Retina (tissue), 1 donor: ENCODE results near the gene GRID2.

Experiments used
- DNase-seq: peaks from one replicate; pipeline ENCODE4 v3.0.0-alpha.2; 2016

The GRID2 gene

GRCh38 chr4:92970996-92971395 lies 667.2 kb downstream of the GRID2 start:
- no peak for DNase-seq

DNA sequence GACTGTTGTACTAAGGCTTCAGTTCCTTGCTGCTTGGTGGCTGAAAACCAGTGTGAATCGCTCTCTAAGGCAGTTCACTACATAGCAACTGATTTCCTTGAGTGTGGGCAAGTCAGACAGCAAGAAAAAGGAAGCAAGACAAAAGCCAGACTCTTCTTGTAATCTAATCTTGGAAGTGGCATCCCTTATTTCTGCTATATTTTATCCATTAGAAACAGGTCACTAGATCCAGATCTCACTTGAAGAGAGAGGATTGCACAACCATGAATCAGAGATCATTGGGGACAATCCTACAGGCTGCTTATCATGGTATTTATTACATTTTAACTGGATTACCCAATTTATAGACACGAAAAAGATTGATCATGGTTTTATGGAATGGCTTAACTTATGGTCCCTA lies 684.5 kb downstream of the GRID2 start:
- DNase-seq = no peak

DNA sequence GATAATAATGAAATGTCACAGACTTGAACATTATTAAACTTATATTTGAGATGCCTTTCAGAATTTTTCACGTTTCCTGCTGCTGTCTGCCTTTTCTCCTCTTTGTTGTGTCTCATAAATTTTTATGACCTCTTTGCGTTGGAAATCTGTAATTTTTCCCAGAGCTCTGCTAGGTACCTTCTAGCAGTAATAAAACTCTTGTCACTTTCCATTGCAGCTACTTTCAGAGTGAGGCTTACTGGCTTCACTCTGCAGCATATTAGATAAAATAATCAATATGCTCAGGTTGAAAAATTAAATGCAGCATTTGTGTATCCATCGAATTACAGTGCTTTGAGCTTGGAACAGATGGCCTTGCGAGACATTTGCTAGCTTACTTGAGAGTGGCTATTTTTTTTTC lies 689.0 kb downstream of the GRID2 start:
- peak; percentile 8 for DNase-seq

- no peak for DNase-seq
Measured at GRCh38 chr4:92994727-92995126, 691.0 kb downstream of the GRID2 start.

DNA sequence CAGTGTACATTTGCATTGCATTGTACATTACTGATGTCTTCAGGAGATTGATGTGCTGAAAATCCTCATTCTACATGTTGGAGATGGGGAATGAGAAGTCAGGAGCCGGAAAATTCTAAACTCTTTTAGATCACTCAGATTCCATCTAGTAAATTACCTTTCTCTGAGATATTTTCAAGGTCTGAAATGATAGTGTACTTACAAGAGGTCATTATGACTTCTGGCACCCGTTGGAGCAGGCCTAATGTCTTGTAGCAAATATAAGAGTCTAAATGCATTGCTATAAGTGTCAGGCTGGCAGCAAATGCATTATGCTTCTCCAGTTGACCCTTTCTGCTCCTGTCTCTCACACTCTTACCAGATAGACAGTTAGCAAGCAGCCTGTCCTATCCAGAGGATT lies 692.8 kb downstream of the GRID2 start:
- no peak for DNase-seq

DNA sequence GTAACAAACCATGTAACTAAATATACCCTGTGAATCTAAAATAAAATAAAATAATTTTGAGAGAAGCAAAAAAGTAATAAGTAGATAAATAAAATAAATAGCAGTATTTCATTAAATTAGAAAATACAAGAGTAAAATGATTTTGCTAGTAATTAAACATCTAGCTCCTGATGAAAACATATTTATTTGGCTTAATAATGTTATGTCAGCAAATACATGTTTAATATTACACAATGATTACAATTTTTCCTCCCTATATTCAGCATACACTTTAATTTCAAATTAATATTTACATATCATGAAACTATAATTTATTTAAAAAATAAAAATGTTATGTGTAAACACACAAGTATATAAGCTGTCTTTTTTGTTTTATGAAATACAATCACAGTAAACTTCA lies 697.1 kb downstream of the GRID2 start:
- DNase-seq = no peak

DNA sequence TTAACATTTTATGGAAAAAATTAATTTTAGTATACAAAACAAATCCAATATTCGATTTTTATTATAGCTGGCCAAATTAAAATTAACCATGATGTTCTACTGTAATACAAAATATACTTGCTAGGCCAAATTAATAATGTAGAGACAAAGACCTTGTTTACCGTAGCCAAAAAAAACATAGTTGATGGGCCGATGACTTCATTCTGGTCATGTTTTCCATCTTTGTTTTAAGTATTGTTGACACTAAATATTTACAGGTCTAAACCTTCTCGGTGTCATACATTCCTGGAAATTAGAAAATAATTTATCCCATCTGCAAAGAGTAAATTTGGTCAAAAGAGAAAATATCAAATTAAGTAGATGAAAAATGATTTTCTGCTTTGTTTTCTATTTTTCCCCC lies 698.5 kb downstream of the GRID2 start:
- DNase-seq = no peak

DNA sequence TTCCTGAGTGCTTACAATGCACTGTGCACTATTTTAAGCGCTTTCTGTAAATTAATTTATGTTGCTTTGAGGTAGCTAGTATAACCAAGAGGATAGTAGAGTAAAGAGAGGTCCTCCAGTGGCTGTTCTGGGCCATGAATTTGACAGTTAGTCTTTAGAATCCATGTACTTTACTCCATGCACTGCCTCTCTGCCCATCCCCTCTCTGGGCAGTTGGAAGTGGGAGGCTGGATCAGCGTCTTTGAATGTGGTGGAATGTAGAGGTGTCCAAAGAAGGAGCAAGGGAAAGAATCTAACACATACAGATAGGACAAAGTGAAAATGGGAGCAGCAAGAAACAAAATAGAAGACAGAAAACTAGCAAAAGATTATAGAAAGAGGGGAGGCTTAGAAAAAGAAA lies 712.6 kb downstream of the GRID2 start:
- DNase-seq = no peak

- no peak for DNase-seq
Measured at GRCh38 chr4:93018243-93018642, 714.5 kb downstream of the GRID2 start.

DNA sequence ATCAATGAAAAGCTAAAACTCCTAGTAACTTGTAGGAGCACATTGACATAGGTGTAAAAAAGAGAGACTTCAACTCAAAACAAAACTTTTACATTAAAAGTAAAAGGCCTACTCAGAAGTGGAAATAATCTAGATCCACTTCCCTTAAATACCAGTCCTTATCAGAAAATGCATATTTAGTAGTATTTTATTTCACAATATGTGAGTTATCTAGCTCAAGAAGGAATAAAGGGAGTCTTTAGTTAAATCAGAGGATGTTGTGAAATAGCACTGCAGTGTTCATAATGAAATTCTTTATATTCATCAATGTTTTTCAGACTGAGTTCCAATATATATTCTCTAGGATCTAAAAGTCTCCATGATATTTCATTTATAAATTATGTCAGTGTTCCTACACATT lies 715.0 kb downstream of the GRID2 start:
- DNase-seq = no peak

GRCh38 chr4:93029769-93030168 lies 726.0 kb downstream of the GRID2 start:
- no peak for DNase-seq

GRCh38 chr4:93030670-93031069 lies 726.9 kb downstream of the GRID2 start:
- DNase-seq = no peak

DNA sequence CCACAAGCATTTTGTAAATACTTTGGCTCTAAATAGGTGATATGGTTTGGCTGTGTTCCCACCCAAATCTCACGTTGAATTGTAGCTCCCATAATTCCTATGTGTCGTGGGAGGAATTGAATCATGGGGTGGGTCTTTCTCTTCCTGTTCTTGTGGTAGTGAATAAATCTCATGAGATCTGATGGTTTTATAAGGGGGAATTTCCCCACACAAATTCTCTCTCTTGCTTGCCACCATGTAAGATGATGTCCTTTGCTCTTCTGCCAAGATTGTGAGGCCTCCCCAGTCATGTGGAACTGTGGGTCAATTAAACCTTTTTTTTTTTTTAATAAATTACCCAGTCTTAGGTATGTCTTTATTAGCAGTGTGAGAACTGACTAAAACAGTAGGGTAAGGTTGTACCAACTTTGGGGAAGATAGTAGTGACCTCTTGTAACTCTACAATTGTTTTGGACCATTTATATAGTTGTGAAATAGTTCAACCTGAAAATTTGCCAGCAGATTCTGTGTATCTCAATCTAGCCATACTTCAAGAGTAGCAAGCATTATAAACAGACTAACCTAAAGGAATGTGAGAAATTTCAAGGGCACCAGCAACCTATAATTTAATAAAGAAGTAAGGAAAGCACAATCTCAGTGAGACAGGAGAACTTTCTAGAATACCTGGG lies 727.8 kb downstream of the GRID2 start:
- no peak for DNase-seq

GRCh38 chr4:93042746-93043145 lies 739.0 kb downstream of the GRID2 start:
- no peak for DNase-seq

GRCh38 chr4:93053140-93053539 lies 749.4 kb downstream of the GRID2 start:
- no peak for DNase-seq

DNA sequence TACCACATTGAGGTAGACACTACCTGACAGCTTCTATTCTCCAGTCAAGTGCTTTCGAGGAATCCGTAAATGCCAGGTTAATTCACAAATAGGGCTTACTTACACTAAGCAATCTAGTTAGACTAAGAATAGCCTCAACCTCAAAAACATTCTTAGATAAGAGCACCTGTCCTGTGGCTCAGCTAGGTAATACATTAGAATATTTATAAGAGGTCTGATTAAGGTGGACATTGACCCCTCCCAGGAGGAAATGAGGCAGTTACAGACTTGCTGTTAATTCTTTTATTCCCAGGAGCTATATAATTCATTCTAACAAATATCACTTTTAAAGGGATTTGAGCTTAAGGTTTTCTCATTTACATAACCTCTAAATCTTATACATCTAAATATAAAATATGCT lies 758.1 kb downstream of the GRID2 start:
- no peak for DNase-seq

GRCh38 chr4:93063325-93063724 lies 759.6 kb downstream of the GRID2 start:
- no peak for DNase-seq

DNA sequence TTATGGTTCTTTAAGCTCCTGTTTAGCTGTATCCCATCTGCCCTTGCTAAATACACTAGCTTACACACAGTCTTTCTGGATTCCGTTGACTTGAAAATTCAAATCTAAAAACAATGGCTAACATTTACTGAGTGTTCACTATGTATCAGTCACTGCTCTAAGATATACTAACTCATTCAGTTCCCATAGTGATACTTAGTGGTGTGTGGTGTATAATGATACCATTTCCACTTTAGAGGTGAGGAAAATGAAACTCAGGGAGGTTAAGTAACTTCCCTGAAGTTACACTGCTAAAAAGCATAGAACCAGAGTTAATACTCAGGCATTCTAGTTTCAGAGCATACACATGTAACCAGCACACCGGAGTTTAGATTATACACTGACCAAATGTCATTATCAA lies 762.0 kb downstream of the GRID2 start:
- DNase-seq = no peak

GRCh38 chr4:93066749-93067148 lies 763.0 kb downstream of the GRID2 start:
- DNase-seq = no peak

- DNase-seq = no peak
Measured at GRCh38 chr4:93072292-93072691, 768.5 kb downstream of the GRID2 start.

- DNase-seq = no peak
Measured at GRCh38 chr4:93080316-93080715, 776.5 kb downstream of the GRID2 start.

GRCh38 chr4:93084599-93085305 lies 781.0 kb downstream of the GRID2 start:
- DNase-seq = no peak

GRCh38 chr4:93086356-93086755 lies 782.6 kb downstream of the GRID2 start:
- DNase-seq = peak; percentile 12

DNA sequence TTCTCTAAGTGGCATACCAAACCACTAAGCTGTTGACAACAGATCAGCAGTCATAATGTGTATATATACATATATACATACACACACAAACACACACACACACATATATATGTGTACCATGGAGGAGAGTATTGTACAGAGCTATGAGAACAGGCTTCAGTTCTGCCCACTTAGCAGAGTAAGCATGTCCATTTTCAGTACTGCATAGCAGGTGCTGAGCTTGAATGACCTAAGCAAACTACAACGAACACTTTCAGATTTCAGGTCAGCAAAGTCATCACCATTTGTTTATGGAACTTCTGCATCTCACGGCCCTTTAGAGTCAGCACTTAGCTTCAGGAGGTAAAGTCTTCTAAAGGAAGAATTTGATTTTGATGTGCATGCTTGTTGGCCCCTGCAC lies 789.0 kb downstream of the GRID2 start:
- DNase-seq = no peak

- no peak for DNase-seq
Measured at GRCh38 chr4:93103042-93103441, 799.3 kb downstream of the GRID2 start.
